Cardiac fibroblast (primary cell): ENCODE measurements around the gene MAP3K12.

ENCODE experiments used
- DNase-seq, 2 donors: peaks; one replicate each; pipeline versions ENCODE4 v3.0.0 to v3.0.0-alpha.2; 2010; ENCODE audit warnings: low read depth in 2 of 2
- H3K4me3 ChIP-seq, 2 donors: replicated peaks in 1 of 2; 1 replicate in 1 of 2; 2 replicates in 1 of 2; pipeline ENCODE4 v1.5.1; 2011; ENCODE audit warnings: low read depth in 2 of 2, low read length in 2 of 2, mild to moderate bottlenecking in 2 of 2, moderate library complexity in 1 of 2
- TF ChIP-seq, protein P1 (sequence below): IDR thresholded peaks from one replicate; pipeline ENCODE4 v1.5.1; 2011; ENCODE audit warnings: low read depth, mild to moderate bottlenecking, low read length, inconsistent platforms

The MAP3K12 gene

DNA sequence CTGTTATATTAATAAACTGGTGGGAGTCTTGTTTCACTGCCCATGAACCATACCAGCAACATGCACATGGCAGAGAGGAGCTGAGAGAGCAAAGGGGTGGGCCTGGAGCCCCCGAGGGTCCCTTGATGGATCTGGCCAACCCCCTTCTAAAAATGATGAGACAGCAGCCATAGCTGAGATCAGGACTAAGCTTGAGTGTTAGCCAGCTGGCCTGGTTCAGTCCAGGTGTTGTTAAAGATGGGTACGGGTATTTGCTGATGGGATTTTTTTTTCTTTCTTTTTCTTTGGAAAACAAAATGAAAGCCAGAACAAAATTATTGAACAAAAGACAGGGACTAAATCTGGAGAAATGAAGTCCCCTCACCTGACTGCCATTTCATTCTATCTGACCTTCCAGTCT is 31.4 kb downstream of the MAP3K12 start:
- DNase-seq, result no peak
- no peak overlapping the region for H3K4me3 ChIP-seq
- TF ChIP-seq, protein P1, sequence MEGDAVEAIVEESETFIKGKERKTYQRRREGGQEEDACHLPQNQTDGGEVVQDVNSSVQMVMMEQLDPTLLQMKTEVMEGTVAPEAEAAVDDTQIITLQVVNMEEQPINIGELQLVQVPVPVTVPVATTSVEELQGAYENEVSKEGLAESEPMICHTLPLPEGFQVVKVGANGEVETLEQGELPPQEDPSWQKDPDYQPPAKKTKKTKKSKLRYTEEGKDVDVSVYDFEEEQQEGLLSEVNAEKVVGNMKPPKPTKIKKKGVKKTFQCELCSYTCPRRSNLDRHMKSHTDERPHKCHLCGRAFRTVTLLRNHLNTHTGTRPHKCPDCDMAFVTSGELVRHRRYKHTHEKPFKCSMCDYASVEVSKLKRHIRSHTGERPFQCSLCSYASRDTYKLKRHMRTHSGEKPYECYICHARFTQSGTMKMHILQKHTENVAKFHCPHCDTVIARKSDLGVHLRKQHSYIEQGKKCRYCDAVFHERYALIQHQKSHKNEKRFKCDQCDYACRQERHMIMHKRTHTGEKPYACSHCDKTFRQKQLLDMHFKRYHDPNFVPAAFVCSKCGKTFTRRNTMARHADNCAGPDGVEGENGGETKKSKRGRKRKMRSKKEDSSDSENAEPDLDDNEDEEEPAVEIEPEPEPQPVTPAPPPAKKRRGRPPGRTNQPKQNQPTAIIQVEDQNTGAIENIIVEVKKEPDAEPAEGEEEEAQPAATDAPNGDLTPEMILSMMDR, result no peak

DNA sequence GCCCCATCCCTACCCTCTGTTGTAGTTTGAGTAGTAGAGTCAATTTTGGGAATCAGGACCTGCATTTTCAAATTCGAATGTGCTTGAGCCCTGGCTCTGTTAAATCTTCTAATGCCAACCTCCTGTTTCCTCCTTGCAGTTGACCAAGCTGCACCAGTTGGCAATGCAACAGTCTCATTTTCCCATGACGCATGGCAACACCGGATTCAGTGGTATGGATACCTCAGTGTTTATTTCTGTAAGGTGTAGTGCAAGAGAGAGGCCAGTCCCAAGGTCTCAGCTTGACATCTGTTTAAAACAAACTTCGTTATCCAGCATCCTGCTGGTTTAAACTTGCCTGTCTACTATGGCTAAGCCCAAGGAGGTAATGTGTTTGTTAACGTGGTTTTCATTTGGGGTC is 32.2 kb downstream of the MAP3K12 start:
- DNase-seq, result no peak
- no peak overlapping the region for H3K4me3 ChIP-seq
- TF ChIP-seq, protein P1, result no peak

DNA sequence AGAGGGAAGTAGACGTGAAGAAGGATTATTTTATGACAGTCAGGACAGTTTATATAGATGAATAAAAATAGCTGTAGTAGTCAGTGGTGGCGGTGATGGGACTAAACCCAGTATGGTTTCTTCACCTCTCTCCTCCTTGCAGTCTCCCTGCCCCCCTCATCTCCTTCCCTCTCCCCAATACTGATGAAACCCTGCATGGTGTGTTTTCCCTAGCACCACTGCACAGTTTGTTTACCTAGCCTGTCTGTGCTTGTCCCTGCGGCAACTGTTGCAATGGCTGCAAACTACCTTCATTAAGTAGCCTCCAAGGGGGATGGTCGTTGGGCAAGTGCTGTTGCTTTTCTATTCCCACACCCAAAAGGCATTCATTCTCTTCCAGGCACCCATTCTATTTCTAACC is 32.6 kb downstream of the MAP3K12 start:
- TF ChIP-seq, protein P1, result no peak
- no peak for DNase-seq
- H3K4me3 ChIP-seq, result no peak overlapping the region

DNA sequence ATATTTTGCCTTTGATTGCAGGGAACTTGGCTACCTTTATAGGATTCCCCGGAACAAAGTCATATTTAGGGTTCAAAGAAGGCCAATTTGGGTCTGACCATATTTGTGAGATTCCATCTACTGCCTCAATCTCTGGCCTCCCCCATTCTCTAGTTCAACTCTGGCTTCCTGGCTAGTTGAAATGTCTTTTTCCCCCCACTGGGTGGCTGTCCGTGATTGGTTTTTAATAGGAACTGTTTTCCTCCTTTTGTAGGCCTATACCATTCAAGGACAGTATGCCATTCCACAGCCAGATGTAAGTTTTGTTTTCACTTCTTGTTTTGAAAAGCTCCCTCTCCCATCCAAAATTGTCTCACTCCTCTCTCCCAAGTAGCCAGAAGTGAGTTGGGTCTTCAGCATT is 33.6 kb downstream of the MAP3K12 start:
- TF ChIP-seq, protein P1, result no peak
- DNase-seq, result no peak
- no peak overlapping the region for H3K4me3 ChIP-seq

DNA sequence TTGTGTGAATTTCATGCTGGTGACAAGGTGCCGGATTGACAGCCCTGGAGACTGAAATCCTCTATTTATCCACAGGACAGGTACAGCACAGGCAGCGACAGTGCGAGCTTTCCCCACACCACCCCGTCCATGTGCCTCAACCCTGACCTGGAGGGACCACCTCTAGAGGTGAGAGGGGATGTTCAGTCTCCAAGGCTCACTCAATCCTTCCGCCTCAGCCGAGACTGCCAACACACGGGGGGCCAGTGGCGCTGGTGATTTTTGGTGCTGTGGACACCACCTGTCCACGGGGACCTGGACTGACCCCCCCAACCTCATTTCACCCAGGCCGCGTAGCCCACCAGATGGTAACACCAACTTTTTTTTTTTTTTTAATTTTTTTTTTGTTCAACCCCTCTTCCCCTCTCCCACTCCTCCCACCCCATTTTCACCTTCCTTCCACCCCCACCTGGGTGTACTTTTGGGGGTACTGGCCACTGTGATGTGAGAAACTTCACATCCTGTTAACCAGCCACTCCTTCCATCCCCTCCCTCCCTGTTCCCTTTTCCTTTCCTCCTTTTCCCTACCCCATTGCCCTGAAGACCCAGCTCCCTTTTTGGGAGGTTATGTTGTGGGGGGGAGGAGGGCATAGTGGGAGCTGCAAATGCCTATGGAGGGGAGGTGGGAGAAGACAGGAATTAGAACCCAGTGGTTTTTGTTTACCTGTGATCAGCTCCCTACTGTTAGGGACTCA is 34.4 kb downstream of the MAP3K12 start:
- H3K4me3 ChIP-seq, result no peak overlapping the region
- no peak for DNase-seq
- TF ChIP-seq, protein P1, result no peak

DNA sequence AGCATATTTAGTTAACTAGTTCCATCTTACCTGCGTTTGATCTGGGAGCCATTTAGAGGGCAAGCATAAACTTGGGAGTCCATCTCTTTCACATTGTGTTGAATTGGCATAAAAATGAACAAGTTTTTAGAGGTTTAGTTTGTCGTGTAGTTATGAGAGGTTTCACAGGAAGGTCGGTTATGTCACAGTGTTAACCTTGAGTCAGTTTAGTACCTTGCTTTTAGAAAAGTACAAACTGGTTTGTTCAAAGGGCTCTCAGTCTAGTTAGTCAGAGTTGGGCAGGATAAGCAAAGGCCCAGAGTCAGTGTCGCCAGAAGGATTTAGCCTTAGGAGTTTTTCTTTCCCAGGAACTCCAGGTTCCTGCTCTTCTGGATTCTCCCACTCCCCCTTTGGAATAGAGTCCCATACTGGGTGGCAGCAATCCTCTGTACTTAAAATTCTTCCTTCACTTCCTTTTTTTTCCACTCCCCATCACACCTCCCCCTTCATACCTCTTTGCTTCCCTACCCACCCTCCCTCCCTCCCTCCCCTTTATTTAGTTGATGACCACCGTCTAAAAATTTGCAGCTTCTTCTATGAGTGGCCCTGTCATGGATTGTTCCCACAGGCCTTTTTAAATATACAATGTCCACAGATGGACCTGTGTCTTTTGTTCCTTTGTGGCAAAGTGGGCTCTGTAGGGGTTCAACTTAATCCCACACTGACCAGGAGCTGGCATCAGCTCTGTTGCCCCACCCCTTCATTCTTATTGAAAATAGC is 35.3 kb downstream of the MAP3K12 start:
- no peak overlapping the region for H3K4me3 ChIP-seq
- TF ChIP-seq, protein P1, result no peak
- DNase-seq, result no peak
